ENCODE data around the gene ELOVL1.

GRCh38 chr1:43315481-43315880 lies 52.3 kb downstream of the ELOVL1 start:
- TF ChIP-seq CTCF (IDR thresholded peaks at IDR 0.05; ENCODE audit: low read depth, low read length, poor library complexity, severe bottlenecking): no peak
- no peak for TF ChIP-seq EZH2phosphoT487 (IDR thresholded peaks at IDR 0.05; ENCODE audit: borderline replicate concordance, low read length)
